ENCODE results near the gene KDM8. TPM values are rescaled to one million over a fixed set of nuclear protein-coding genes. Genes with fewer than 3 reads are reported as not detected.

Gene KDM8
- total RNA-seq, 1 donor from 2014 or later: 9.9 TPM

GRCh38 chr16:27222249-27223225 is 19.2 kb downstream of the KDM8 start:
- H3K36me3 ChIP-seq (ENCODE audit: control insufficient read depth, insufficient read depth, low read length): no peaks in the 10 kb centered on the region
- no peak for TF ChIP-seq CTCF (IDR thresholded peaks at IDR 0.05; ENCODE audit: insufficient read depth, low read length, poor library complexity, severe bottlenecking)
- H3K27me3 ChIP-seq (ENCODE audit: control insufficient read depth, insufficient read depth, low read length): no peaks in the 10 kb centered on the region
- no peak for DNase-seq (ENCODE audit: low read depth)
- no peak overlapping the region for H3K4me3 ChIP-seq (ENCODE audit: low read depth, low read length)

- Histone ChIP-seq H3K36me3 (ENCODE audit: control insufficient read depth, insufficient read depth, low read length) (no peaks in the 10 kb centered on the region), H3K27me3 (ENCODE audit: control insufficient read depth, insufficient read depth, low read length) (no peaks in the 10 kb centered on the region), H3K4me3 (ENCODE audit: low read depth, low read length) (no peak overlapping the region)
- no peak for DNase-seq (ENCODE audit: low read depth)
- no peak for TF ChIP-seq CTCF (IDR thresholded peaks at IDR 0.05; ENCODE audit: insufficient read depth, low read length, poor library complexity, severe bottlenecking)
These were observed 19.9 kb downstream of the KDM8 start for GRCh38 chr16:27223226-27223610.

- H3K27me3 ChIP-seq (ENCODE audit: control insufficient read depth, insufficient read depth, low read length): no peaks in the 10 kb centered on the region
- H3K36me3 ChIP-seq (ENCODE audit: control insufficient read depth, insufficient read depth, low read length): no peaks in the 10 kb centered on the region
- DNase-seq (ENCODE audit: low read depth): no peak
These were observed 20.4 kb downstream of the KDM8 start for GRCh38 chr16:27223701-27224100.

GRCh38 chr16:27224271-27224737 is 21.0 kb downstream of the KDM8 start:
- no peaks in the 10 kb centered on the region for H3K36me3 ChIP-seq (ENCODE audit: control insufficient read depth, insufficient read depth, low read length)
- no peaks in the 10 kb centered on the region for H3K27me3 ChIP-seq (ENCODE audit: control insufficient read depth, insufficient read depth, low read length)
- TF ChIP-seq CTCF (IDR thresholded peaks at IDR 0.05; ENCODE audit: insufficient read depth, low read length, poor library complexity, severe bottlenecking): no peak
- no peak overlapping the region for H3K4me3 ChIP-seq (ENCODE audit: low read depth, low read length)
- no peak for DNase-seq (ENCODE audit: low read depth)

More at GRCh38 chr16:27223701-27224100, 20.4 kb downstream of the KDM8 start:
- TF ChIP-seq CTCF (IDR thresholded peaks at IDR 0.05; ENCODE audit: insufficient read depth, low read length, poor library complexity, severe bottlenecking): no peak
- no peak overlapping the region for H3K4me3 ChIP-seq (ENCODE audit: low read depth, low read length)

GRCh38 chr16:27224741-27225300 is 21.5 kb downstream of the KDM8 start:
- DNase-seq (ENCODE audit: low read depth): no peak
- TF ChIP-seq CTCF (IDR thresholded peaks at IDR 0.05; ENCODE audit: insufficient read depth, low read length, poor library complexity, severe bottlenecking): no peak
- Histone ChIP-seq H3K36me3 (ENCODE audit: control insufficient read depth, insufficient read depth, low read length) (no peaks in the 10 kb centered on the region), H3K4me3 (ENCODE audit: low read depth, low read length) (no peak overlapping the region), H3K27me3 (ENCODE audit: control insufficient read depth, insufficient read depth, low read length) (no peaks in the 10 kb centered on the region)
